Measurements from ENCODE around the gene TMEM140. TPM values are rescaled to one million over a fixed set of nuclear protein-coding genes. Genes with fewer than 3 reads are reported as not detected.
A peak's percentile ranks its signal among the peaks of the same experiment; 100 is the strongest.

Gene TMEM140
- total and polyA plus RNA-seq, 9 of the 15 experiments (the other 6 are each of a cell fraction or from before 2014, with no cell fraction given), result 0.03 to 0.82 (median 0.23) TPM

DNA sequence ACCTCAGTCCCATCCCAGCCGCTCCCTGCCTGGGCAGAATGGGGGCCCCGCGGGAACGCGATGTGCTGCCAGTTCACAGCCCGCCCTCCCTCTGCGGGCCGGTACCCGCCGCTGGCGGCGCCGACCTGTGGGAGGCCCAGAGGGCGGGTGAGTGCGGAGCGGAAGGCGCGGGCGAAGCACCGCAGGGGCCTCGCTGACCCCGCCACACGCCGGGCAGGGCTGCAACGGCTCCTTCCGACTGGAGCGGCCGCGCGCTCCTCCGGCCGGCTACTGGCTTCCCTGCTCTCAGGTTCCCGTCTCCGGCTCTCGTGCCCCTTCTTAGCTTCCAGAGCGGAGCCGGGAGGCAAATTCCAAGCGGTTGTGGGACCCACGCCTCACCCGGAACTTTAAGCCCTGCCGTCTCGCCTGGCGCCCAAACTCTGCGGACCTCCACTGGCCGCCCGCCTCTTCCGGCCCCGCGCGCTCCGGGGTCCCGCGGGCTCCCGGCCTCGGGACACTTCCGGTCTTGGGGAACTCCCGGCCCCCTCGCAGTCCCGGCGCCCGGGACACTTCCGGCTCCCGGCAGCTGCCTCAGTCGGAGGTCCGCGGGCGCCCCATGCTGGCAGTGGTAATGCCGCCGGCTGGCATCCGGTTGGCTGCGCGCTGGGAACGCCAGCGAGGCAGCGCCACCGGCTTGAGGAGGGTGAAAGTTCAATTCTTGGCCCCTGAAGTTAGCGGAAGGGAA is 22.6 kb downstream of the TMEM140 start, which contains the start of gene CYREN (continued):
- TF ChIP-seq CREB3L1 (IDR thresholded peaks at IDR 0.05; ENCODE audit: borderline replicate concordance, low read depth), result peak; percentile 80
- no peak for TF ChIP-seq ZNF184 (CRISPR knock-in tag; IDR thresholded peaks at IDR 0.05)
- peak in 1 of 2 experiments; percentile 34; a peak in 1 of 4 replicates for TF ChIP-seq ARNT (IDR thresholded peaks at IDR 0.05)
- no peak for TF ChIP-seq ZC3H4 (CRISPR knock-in tag; IDR thresholded peaks at IDR 0.05; ENCODE audit: borderline replicate concordance)
- peak; percentile 64; the same call in 1 of the 2 replicates for TF ChIP-seq HIVEP1 (CRISPR knock-in tag; IDR thresholded peaks at IDR 0.05)
- no peak for TF ChIP-seq MYBL2 (IDR thresholded peaks at IDR 0.05; ENCODE audit: low read depth)
- no peak for TF ChIP-seq MYBL2 (CRISPR knock-in tag; IDR thresholded peaks at IDR 0.05; ENCODE audit: borderline replicate concordance)
- TF ChIP-seq, protein P1, sequence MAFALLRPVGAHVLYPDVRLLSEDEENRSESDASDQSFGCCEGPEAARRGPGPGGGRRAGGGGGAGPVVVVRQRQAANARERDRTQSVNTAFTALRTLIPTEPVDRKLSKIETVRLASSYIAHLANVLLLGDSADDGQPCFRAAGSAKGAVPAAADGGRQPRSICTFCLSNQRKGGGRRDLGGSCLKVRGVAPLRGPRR (CRISPR knock-in tag; IDR thresholded peaks at IDR 0.05), result no peak
- TF ChIP-seq HDAC2 (IDR thresholded peaks at IDR 0.05), result peak; percentile 84
- TF ChIP-seq NFIC (IDR thresholded peaks at IDR 0.05), result peak; percentile 71
- TF ChIP-seq, protein P2, sequence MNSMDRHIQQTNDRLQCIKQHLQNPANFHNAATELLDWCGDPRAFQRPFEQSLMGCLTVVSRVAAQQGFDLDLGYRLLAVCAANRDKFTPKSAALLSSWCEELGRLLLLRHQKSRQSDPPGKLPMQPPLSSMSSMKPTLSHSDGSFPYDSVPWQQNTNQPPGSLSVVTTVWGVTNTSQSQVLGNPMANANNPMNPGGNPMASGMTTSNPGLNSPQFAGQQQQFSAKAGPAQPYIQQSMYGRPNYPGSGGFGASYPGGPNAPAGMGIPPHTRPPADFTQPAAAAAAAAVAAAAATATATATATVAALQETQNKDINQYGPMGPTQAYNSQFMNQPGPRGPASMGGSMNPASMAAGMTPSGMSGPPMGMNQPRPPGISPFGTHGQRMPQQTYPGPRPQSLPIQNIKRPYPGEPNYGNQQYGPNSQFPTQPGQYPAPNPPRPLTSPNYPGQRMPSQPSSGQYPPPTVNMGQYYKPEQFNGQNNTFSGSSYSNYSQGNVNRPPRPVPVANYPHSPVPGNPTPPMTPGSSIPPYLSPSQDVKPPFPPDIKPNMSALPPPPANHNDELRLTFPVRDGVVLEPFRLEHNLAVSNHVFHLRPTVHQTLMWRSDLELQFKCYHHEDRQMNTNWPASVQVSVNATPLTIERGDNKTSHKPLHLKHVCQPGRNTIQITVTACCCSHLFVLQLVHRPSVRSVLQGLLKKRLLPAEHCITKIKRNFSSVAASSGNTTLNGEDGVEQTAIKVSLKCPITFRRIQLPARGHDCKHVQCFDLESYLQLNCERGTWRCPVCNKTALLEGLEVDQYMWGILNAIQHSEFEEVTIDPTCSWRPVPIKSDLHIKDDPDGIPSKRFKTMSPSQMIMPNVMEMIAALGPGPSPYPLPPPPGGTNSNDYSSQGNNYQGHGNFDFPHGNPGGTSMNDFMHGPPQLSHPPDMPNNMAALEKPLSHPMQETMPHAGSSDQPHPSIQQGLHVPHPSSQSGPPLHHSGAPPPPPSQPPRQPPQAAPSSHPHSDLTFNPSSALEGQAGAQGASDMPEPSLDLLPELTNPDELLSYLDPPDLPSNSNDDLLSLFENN (IDR thresholded peaks at IDR 0.05; ENCODE audit: low read depth in 2 of 2, low read length in 2 of 2), result peak in 1 of 2 experiments; percentile 35; a peak in 1 of 4 replicates
- TF ChIP-seq, protein P3, sequence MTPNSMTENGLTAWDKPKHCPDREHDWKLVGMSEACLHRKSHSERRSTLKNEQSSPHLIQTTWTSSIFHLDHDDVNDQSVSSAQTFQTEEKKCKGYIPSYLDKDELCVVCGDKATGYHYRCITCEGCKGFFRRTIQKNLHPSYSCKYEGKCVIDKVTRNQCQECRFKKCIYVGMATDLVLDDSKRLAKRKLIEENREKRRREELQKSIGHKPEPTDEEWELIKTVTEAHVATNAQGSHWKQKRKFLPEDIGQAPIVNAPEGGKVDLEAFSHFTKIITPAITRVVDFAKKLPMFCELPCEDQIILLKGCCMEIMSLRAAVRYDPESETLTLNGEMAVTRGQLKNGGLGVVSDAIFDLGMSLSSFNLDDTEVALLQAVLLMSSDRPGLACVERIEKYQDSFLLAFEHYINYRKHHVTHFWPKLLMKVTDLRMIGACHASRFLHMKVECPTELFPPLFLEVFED (CRISPR knock-in tag; conservative IDR thresholded peaks at IDR 0.05), result peak; percentile 48; the same call in 1 of the 2 replicates
- TF ChIP-seq TAL1 (IDR thresholded peaks at IDR 0.05), result 0 out of 2 replicates have a peak, but pooled peaks have one; percentile 5
- TF ChIP-seq ARID2 (IDR thresholded peaks at IDR 0.05), result 0 out of 2 replicates have a peak, but pooled peaks have one; percentile 6
- peak; percentile 100 for TF ChIP-seq GABPB1 (CRISPR knock-in tag; IDR thresholded peaks at IDR 0.05)
- TF ChIP-seq MTF1 (CRISPR knock-in tag; IDR thresholded peaks at IDR 0.05; ENCODE audit: borderline replicate concordance), result no peak
- TF ChIP-seq ZBTB34 (CRISPR knock-in tag; IDR thresholded peaks at IDR 0.05), result no peak
- TF ChIP-seq, protein P4, sequence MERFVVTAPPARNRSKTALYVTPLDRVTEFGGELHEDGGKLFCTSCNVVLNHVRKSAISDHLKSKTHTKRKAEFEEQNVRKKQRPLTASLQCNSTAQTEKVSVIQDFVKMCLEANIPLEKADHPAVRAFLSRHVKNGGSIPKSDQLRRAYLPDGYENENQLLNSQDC (CRISPR knock-in tag; IDR thresholded peaks at IDR 0.05), result 0 out of 2 replicates have a peak, but pooled peaks have one; percentile 10

All from K562 (cell line).